HL-60/S4 treated with phorbol 12-myristate 13-acetate at 8.2 ng/mL for 4 days and 3 days (cell line): ENCODE results near the gene KCTD21.

ENCODE experiments used
- in situ Hi-C: fragments of 300-500 bp; cut with MboI; formaldehyde crosslinking; loops from 2 replicates; pipeline ENCODE4 v1.15.0; 2022; ENCODE audit warnings: low sequenced_read_pairs

Gene KCTD21

GRCh38 chr11:78220218-78221157 lies 32.1 kb upstream of the KCTD21 start:
- in situ Hi-C loops: loop anchor here (10.0 kb wide), 1 partner anchor 344 kb away; no protein-coding TSS in a partner anchor

GRCh38 chr11:78219493-78220217 lies 31.2 kb upstream of the KCTD21 start:
- in situ Hi-C loops: loop anchor here (10.0 kb wide), 1 partner anchor 345 kb away; no protein-coding TSS in a partner anchor

- in situ Hi-C loops: no loop called here
Observed at GRCh38 chr11:78218707-78219492, 30.5 kb upstream of the KCTD21 start.

GRCh38 chr11:78217650-78218541 lies 29.5 kb upstream of the KCTD21 start:
- in situ Hi-C loops: no loop called here

GRCh38 chr11:78216571-78217287 lies 28.3 kb upstream of the KCTD21 start:
- in situ Hi-C loops: no loop called here

GRCh38 chr11:78216021-78216420 lies 27.6 kb upstream of the KCTD21 start:
- in situ Hi-C loops: no loop called here

- in situ Hi-C loops: no loop called here
Observed at GRCh38 chr11:78214331-78215194, 26.1 kb upstream of the KCTD21 start.

GRCh38 chr11:78213526-78214330 lies 25.3 kb upstream of the KCTD21 start:
- in situ Hi-C loops: no loop called here

- in situ Hi-C loops: no loop called here
Observed at GRCh38 chr11:78212586-78213371, 24.4 kb upstream of the KCTD21 start.

- in situ Hi-C loops: no loop called here
Observed at GRCh38 chr11:78211565-78211964, 23.1 kb upstream of the KCTD21 start.

- in situ Hi-C loops: no loop called here
Observed at GRCh38 chr11:78210000-78210608, 21.7 kb upstream of the KCTD21 start.

- in situ Hi-C loops: no loop called here
Observed at GRCh38 chr11:78209478-78209877, 21.1 kb upstream of the KCTD21 start.

GRCh38 chr11:78208257-78209165 lies 20.1 kb upstream of the KCTD21 start:
- in situ Hi-C loops: no loop called here

- in situ Hi-C loops: no loop called here
Observed at GRCh38 chr11:78207532-78208256, 19.3 kb upstream of the KCTD21 start.

GRCh38 chr11:78205691-78206090 lies 17.3 kb upstream of the KCTD21 start:
- in situ Hi-C loops: no loop called here
